ENCODE results near the gene CORO6. TPM values are rescaled to one million over a fixed set of nuclear protein-coding genes. Genes with fewer than 3 reads are reported as not detected.

The CORO6 gene
- polyA plus RNA-seq, 2 of the 4 experiments (the other 2 are of a cell fraction), result 5.0 to 10.1 TPM

- H3K27ac ChIP-seq, result peak overlapping the region in 1 of 2 experiments; percentile 77; a peak in 2 of 6 replicates
- no peak for TF ChIP-seq NR3C1 (IDR thresholded peaks at IDR 0.05)
- no peak for TF ChIP-seq HMGXB4 (CRISPR knock-in tag; IDR thresholded peaks at IDR 0.05; ENCODE audit: borderline replicate concordance)
- no peak for TF ChIP-seq REST (IDR thresholded peaks at IDR 0.05)
- no peak for TF ChIP-seq BHLHE40 (IDR thresholded peaks at IDR 0.05; ENCODE audit: low read depth, low read length)
- TF ChIP-seq HOXB5 (CRISPR knock-in tag; IDR thresholded peaks at IDR 0.05), result no peak
- TF ChIP-seq ESRRA (IDR thresholded peaks at IDR 0.05; ENCODE audit: borderline replicate concordance, low read length), result no peak
- no peak for TF ChIP-seq EP300 (IDR thresholded peaks at IDR 0.05)
- TF ChIP-seq SMC3 (IDR thresholded peaks at IDR 0.05), result no peak
- no peak for TF ChIP-seq NPAS2 (CRISPR knock-in tag; IDR thresholded peaks at IDR 0.05; ENCODE audit: borderline replicate concordance)
- no peak for TF ChIP-seq RNF2 (IDR thresholded peaks at IDR 0.05; ENCODE audit: borderline replicate concordance, low read depth)
- no peak for TF ChIP-seq RAD21 (conservative IDR thresholded peaks at IDR 0.05 in 1 of 2, IDR thresholded peaks at IDR 0.05 in 1 of 2)
- no peak for TF ChIP-seq PBX3 (IDR thresholded peaks at IDR 0.05)
- TF ChIP-seq CBX2 (IDR thresholded peaks at IDR 0.05; ENCODE audit: borderline replicate concordance, low read depth), result no peak
- no peak for TF ChIP-seq CEBPB (IDR thresholded peaks at IDR 0.05)
- TF ChIP-seq POLR2A (IDR thresholded peaks at IDR 0.05; ENCODE audit: low read length), result no peak
- no peak for TF ChIP-seq HES2 (IDR thresholded peaks at IDR 0.05)
- DNase-seq (ENCODE audit: low read depth in 1 of 2, low spot score in 1 of 2) (no peak), ATAC-seq (no peak), FAIRE-seq (no peak)
- no peak overlapping the region for H3K4me3 ChIP-seq
- CTCF ChIA-PET, result interaction anchor here (0.8 to 23.2 kb wide), 17 partner anchors 9 to 479 kb away, joined by 3 to 447 read pairs (median 6); partner anchors contain the start of genes ABHD15, ANKRD13B, CORO6 and TP53I13
- H3K9me3 ChIP-seq, result no peaks in the 10 kb centered on the region
- H3K4me2 ChIP-seq, result peak overlapping the region; percentile 78; the same call in 1 of the 3 replicates
- POLR2A ChIA-PET, result no interaction called here
- WGBS (ENCODE audit: missing lambda C conversion rate), result 89% methylated on average over 16 of the region's 16 CpGs
- H3K4me1 ChIP-seq, result peaks cover 34% of the 10 kb centered on the region
Measured at GRCh38 chr17:29614349-29615047, 8.2 kb downstream of the CORO6 start.

- FAIRE-seq, result no peak
- Histone ChIP-seq H3K4me2 (peak overlapping the region; percentile 78), H3K4me3 (peak overlapping the region; percentile 23; the same call in 2 of the 3 replicates), H3K27ac (peak overlapping the region; percentile 67 to 77), H3K9me3 (no peaks in the 10 kb centered on the region), H3K4me1 (peaks cover 27% of the 10 kb centered on the region)
- POLR2A ChIA-PET, result interaction anchor here (0.6 to 1.1 kb wide), 4 partner anchors 11 to 771 kb away, joined by 3 to 7 read pairs (median 4); partner anchors contain the start of gene ANKRD13B
- 51% methylated on average over 12 of the region's 13 CpGs for WGBS (ENCODE audit: missing lambda C conversion rate)
- CTCF ChIA-PET, result interaction anchor here (0.6 to 23.2 kb wide), 19 partner anchors 8 to 480 kb away, joined by 3 to 447 read pairs (median 5); partner anchors contain the start of genes ABHD15, ANKRD13B, CORO6 and TP53I13
- peak; percentile 7 to 41; a peak in 5 of 6 replicates for ATAC-seq
- no peak for DNase-seq (ENCODE audit: low read depth in 1 of 2, low spot score in 1 of 2)
- TF ChIP-seq POLR2AphosphoS2 (conservative IDR thresholded peaks at IDR 0.05; ENCODE audit: low read length) (no peak), ZNF302 (CRISPR knock-in tag; IDR thresholded peaks at IDR 0.05) (no peak), CEBPB (IDR thresholded peaks at IDR 0.05) (no peak), POLR2A (IDR thresholded peaks at IDR 0.05; ENCODE audit: low read length) (no peak)
Measured at GRCh38 chr17:29613856-29614255, 8.9 kb downstream of the CORO6 start.

Measured in A549 (cell line).